HG03103 (cell line): ENCODE results near the gene WDR86.

Experiments
- ATAC-seq: cut with Tn5 transposase; IDR thresholded peaks from one replicate; pipeline ENCODE4 v1.9.1; 2021; ENCODE audit warnings: low read depth; ENCODE audit not compliant: unreplicated experiment

WDR86 gene

GRCh38 chr7:151393031-151393977 lies 16.5 kb downstream of the WDR86 start:
- no peak for ATAC-seq

DNA sequence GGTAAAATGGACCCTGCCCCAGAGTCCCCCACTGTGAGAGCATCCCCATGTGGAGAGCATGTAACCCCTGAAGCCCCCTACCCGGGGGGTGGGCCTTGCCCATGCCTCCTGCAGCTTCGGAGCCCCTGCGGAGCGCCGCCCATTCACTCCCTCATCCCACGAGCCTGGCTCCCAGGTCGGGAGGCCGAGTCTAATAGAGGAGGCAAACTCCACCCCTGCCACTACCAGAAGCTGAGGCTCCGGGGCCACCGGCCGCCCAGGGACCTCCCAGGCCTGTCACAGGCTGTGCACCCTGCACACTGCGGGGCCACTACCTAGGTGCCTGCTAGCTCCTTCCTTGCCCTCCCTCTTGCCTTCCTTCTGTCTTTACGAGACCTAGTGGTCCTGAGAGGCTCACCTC lies 17.4 kb downstream of the WDR86 start:
- ATAC-seq = no peak

- ATAC-seq = no peak
These were observed 17.8 kb downstream of the WDR86 start for GRCh38 chr7:151392002-151392401.

- no peak for ATAC-seq
These were observed 18.5 kb downstream of the WDR86 start for GRCh38 chr7:151391358-151391730.

DNA sequence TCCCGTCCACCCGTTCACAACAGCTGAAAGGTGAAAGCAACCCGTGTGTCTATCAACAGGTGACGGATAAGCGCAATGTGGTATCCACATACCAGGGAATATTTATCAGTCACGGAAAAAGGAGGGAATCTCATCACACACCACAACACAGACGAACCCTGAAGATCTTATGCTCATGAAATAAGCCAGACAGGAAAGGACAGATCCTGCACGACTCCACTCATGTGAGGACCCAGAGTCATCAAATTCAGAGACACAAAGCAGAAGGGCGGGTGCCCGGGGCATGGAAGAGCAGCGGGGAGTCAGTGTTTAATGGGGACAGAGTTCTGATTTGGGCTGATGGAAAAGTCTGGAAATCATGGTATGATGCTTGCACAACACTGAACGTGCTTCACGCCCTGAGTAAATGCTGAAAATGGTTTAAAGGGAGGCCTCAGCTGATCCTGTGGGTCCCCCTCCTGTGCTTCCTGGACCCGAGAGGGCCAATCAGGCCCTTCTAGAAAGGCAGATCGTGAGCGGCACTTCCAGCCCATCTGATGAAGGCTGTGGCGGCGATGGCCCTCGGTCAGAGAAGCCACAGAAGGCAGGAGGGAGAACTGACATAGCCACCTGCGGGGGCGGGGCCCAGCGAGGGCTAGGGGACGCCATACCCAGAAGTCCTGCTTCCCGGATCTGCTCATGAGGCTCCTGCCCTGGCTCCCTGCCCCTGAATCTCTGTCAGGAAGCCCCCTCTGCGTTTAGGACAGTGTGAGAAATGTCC lies 19.1 kb downstream of the WDR86 start:
- no peak for ATAC-seq

GRCh38 chr7:151389768-151390597 lies 19.9 kb downstream of the WDR86 start:
- ATAC-seq = no peak

DNA sequence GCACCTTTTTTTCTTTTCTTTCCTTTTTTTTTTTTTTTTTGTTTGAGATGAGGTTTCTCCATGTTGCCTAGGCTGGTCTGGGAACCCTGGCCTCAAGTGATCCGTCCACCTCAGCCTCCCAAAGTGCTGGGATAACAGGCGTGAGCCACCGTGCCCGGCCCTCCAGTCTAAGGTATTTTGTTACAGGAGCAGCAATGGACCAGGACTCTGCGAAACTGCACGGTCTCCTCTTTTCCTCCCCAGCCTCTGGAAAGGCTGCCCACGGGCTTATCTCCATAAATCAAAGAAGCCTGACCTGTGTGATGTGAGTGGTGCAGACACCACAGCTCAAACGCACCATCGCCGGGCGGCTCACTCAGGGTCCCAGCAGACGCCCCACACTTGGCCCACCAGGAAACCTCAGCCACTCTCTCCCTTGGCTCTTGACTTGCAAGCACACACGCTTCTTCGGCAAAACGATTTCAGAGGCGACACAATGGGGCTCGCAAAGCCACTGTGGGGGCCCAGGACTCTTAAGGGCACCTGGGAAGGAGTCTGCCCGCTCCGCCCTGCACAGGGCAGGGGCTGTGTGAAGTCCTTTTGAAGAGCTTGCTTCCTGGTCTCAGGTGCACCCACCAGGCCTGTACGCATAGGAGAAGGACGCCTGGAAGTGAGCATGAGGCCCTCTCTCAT lies 20.6 kb downstream of the WDR86 start:
- ATAC-seq = no peak

- no peak for ATAC-seq
These were observed 21.4 kb downstream of the WDR86 start for GRCh38 chr7:151388430-151388829.

DNA sequence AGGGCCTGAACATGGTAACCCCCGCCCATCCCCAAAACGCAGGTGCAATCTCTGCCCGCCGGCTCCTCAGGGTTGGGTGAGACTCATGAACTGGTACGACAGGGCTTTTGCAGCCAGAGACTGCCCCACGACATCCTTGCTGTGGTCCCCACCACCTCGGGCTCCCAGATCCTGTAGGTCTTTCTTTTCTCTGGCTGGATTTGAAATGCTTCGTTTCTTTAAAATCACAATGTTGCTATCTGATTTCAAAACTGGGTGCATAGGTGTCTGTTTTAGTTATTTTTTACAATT lies 21.9 kb downstream of the WDR86 start:
- no peak for ATAC-seq

DNA sequence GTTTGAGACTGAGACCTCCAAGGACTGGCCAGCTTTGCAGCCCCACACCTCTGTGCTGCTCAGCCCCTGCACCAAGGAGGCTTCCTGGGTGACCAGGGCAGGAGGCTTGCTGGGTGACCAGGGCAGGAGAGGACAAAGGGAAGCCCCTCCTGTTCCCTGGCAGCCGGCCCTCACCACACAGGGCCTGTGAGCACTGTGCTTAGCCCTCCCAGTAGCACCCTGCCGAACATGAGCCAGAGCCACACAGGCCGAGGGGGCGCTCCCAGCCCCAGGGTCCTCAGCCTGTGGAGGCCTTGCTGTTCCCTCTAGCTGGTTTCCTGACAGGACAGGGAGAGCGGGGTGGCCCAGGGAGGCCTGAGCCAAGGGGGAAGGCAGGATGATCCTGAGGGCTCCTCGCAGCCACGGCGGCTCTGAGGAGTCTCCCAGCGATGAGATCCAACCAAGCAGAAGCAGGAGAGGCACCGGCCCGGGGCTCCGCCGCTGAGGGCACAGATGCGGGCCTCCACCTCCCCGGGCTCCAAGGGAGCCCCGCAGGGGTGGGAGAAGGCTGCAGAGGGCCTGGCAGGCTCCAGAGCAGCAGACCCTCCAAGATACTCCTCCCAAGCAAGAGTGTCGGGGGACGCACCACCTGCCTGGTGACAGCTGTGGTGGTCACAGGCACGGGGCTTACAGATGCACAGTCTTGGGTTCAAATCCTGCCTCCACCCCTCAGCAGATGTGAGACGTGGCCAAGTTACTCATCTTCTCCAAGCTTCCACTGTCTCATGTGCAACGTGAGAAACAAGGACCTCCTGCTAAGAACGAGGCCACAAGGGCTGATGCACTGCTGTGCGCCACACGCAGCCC lies 22.5 kb downstream of the WDR86 start:
- ATAC-seq = no peak

DNA sequence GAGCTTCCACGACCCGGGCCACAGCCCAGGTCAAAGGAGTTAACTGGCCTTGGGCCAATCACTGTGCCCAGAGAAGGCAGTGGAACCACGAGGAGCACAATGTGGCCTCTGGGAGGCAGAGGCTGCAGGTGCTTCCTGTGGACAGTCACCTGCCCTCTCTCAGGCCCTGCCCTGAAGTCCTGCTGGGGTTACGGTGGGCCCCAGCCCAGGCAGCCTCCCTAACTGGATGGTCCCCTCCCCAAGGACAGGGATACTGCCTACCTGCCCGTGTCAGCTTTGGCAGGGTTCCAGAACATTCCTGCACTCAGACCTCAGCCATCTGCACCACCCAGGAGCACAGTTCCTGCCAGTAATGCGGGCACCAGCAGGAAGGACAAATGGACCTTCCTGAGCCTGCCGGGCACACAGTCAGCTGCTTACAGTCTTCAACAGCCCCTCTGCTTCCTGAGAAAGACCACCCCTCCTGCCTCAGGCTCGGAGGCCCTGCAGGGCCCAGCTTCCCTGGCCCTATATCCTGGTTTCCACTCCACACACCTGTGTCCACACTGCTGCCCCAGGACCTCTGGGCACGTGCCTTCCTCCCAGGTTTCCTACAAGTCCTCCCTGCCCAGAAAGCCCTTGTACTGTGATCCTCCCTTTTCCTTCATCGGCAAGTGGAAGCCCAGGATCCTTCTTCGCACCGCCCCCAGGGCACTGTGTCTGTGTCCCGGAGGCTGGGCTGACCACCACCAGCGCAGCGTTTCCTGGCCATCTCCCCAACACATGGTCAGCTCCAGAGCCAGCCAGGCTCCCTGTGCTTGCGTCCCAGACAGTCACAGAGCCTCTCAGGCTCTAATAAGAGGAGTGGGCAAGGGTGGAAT lies 23.3 kb downstream of the WDR86 start:
- ATAC-seq = no peak

DNA sequence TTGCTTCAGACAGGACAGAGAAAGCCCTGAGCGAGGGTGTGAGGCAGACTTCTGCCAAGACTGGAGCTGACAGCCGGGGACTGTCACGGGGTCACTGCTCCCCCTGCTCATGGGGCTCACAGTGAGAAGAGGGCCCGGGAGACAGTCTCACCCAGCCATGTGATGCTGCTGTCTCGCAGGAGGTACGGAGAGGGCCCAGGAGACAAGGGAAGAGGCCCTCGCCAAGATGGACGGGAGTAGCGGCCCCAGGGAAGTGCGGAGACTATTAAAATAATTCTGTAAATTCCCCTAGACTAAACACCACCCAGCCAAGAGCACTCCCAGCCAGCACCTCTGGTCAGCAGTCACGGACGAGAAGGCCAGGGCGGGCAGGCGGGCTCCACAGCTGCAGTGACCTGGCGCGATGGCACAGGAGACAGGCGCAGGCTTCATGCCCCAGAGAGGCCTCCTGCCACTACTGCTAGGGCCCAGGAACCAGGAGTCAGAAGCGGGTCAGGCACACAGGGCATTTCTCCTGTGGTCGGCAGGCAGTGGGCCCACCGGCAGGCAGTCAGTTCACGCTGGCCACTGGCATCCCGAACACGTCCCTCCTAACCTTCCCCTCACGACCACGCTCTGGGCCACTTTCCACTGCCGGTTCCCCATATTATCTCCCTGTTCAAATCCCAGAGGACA lies 24.1 kb downstream of the WDR86 start:
- ATAC-seq = no peak

- no peak for ATAC-seq
These were observed 24.8 kb downstream of the WDR86 start for GRCh38 chr7:151384776-151385625.

DNA sequence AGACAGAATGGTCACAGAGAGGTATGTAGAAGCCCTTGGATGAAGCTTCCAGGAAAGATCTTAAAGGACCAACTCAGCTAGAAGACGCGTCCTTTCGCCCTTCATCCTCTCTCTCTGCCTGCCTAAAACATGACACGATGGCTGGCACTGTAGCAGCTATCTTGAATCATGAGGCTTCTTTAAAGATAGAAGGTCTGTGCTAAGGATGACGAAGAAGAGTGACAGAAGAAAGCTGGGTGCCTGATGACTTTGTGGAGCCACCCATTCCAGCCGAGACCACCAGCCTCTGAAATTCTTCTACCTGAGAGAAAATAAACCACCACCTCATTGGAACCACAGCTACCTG lies 25.5 kb downstream of the WDR86 start:
- no peak for ATAC-seq

DNA sequence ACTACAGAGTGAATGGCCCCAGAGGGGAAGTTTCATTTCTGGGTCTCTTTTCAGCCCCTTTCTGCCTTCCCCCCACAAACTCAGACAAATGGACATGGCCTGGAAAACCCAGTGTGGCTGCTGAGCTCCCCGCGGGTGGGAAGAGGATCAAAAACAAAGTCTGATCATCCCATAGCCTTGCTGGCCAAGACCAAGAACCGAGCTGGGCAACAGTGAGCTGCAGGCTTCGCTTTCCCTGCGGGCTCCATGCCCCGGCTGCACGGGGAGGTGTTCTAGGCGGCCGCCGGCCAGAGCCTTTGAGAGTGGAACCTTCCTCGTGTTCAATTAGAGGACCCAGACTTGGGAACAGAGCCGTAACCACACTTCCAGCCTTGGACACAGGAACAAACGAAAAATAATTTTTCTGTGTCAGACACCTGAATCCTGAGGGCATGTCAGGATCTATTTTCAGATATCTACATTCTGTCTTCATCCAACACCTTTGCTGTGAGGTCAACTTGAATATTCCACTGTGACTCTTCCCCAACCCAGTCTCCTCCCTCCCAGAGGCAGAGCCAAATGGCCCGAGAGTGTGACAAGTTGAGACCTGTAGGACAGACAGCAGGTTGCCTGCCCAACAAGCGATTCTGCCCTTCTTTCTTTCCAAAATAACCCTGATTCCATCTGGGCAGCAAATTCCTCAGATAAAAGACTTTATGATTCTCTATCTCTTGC lies 26.0 kb downstream of the WDR86 start:
- ATAC-seq = no peak

GRCh38 chr7:151382079-151382885 lies 27.6 kb downstream of the WDR86 start:
- ATAC-seq = no peak
